Keratinocyte (primary cell): Measurements from ENCODE around the gene HLX. TPM values are rescaled to one million over a fixed set of nuclear protein-coding genes. Genes with fewer than 3 reads are reported as not detected.

Experiments used
- DNase-seq: peaks from one replicate; pipeline ENCODE4 v3.0.0-alpha.2; 2011; ENCODE audit warnings: low read depth, missing footprints, low spot score
- FAIRE-seq: peaks from 2 replicates; lab custom pipeline; 2011; peaks lifted over from hg19 to GRCh38; lab: Jason Lieb, UNC
- H2AFZ ChIP-seq: 2 replicates; pipeline ENCODE4 v1.6.0; 2012; ENCODE audit warnings: low read length, control low read depth, inconsistent platforms; ENCODE audit not compliant: control insufficient read depth
- H3K27ac ChIP-seq: 2 replicates; pipeline ENCODE4 v1.5.1; 2011; ENCODE audit warnings: low read length; ENCODE audit not compliant: control insufficient read depth, insufficient read depth
- H3K27me3 ChIP-seq: 3 replicates; pipeline ENCODE4 v1.6.0; 2011; ENCODE audit warnings: low read length; ENCODE audit not compliant: control insufficient read depth, insufficient read depth; ENCODE audit errors: extremely low read depth
- H3K36me3 ChIP-seq, 2 experiments: 2 replicates in 1 of 2; 3 replicates in 1 of 2; pipeline ENCODE4 v1.5.1; 2011; ENCODE audit warnings: low read length in 2 of 2, mild to moderate bottlenecking in 1 of 2; ENCODE audit not compliant: control insufficient read depth in 2 of 2, insufficient read depth in 2 of 2; ENCODE audit errors: extremely low read depth in 1 of 2
- H3K4me1 ChIP-seq: 3 replicates; pipeline ENCODE4 v1.5.1; 2011; ENCODE audit warnings: low read length; ENCODE audit not compliant: control insufficient read depth, insufficient read depth; ENCODE audit errors: extremely low read depth
- H3K4me2 ChIP-seq: 3 replicates; pipeline ENCODE4 v1.6.0; 2011; ENCODE audit warnings: low read depth, low read length; ENCODE audit not compliant: control insufficient read depth, insufficient read depth; ENCODE audit errors: extremely low read depth
- H3K4me3 ChIP-seq, 3 experiments: fragments of 200-600 bp in 1 of 3; sonication (generic) in 1 of 3; 2 replicates in 2 of 3; 3 replicates in 1 of 3; pipeline ENCODE4 v1.5.1; 2011 to 2016; ENCODE audit warnings: low read length in 3 of 3, mild to moderate bottlenecking in 3 of 3, control low read depth in 2 of 3, inconsistent platforms in 1 of 3, low read depth in 1 of 3, mixed read lengths in 1 of 3, mixed run types in 1 of 3, moderate library complexity in 1 of 3; ENCODE audit not compliant: control insufficient read depth in 2 of 3, insufficient read depth in 2 of 3; ENCODE audit errors: extremely low read depth in 1 of 3
- H3K79me2 ChIP-seq: 2 replicates; pipeline ENCODE4 v1.6.0; 2012; ENCODE audit warnings: low read length; ENCODE audit not compliant: control insufficient read depth, insufficient read depth
- H3K9ac ChIP-seq: 3 replicates; pipeline ENCODE4 v1.6.0; 2011; ENCODE audit warnings: low read length; ENCODE audit not compliant: control insufficient read depth, insufficient read depth; ENCODE audit errors: extremely low read depth
- H3K9me1 ChIP-seq: 3 replicates; pipeline ENCODE4 v1.6.0; 2011; ENCODE audit warnings: low read length; ENCODE audit not compliant: control insufficient read depth, insufficient read depth; ENCODE audit errors: extremely low read depth
- H3K9me3 ChIP-seq: 2 replicates; pipeline ENCODE4 v1.5.1; 2012; ENCODE audit warnings: low read depth, low read length; ENCODE audit not compliant: control insufficient read depth
- H4K20me1 ChIP-seq: 3 replicates; pipeline ENCODE4 v1.6.0; 2011; ENCODE audit warnings: low read length; ENCODE audit not compliant: control insufficient read depth, insufficient read depth; ENCODE audit errors: extremely low read depth
- EZH2 ChIP-seq: IDR thresholded peaks from one replicate; pipeline ENCODE4 v1.6.1; 2012; ENCODE audit warnings: inconsistent platforms, mild to moderate bottlenecking, low read length, moderate library complexity
- dilution Hi-C: fragments of 300-500 bp; cut with MboI; formaldehyde crosslinking; loops from one replicate; pipeline ENCODE4 v1.7.0; 2020; ENCODE audit warnings: low sequenced_read_pairs; ENCODE audit not compliant: extremely low pct_ligation_motif_present
- polyA plus RNA-seq, 5 experiments: library from polyadenylated mRNA; depleted of rRNA in 3 of 5; stranded (reverse) in 3 of 5; stranded (forward) in 1 of 5; unstranded in 1 of 5; fragments of >200 nt; gene quantifications; 1 replicate in 1 of 5; 2 replicates in 3 of 5; 3 replicates in 1 of 5; pipeline versions ENCODE4 v1.2.1 to v1.2.3, GENCODE V29; 2011 to 2012; ENCODE audit warnings: missing spikeins in 2 of 5, low read depth in 1 of 5, low replicate concordance in 1 of 5
- TF ChIP-seq, protein P1 (sequence below), 3 experiments: IDR thresholded peaks in 1 of 3; conservative IDR thresholded peaks in 1 of 3; optimal IDR thresholded peaks in 1 of 3; 2 replicates in 2 of 3; 3 replicates in 1 of 3; pipeline versions ENCODE3 to v1.5.1; 2011; ENCODE audit warnings: low read length in 3 of 3, mild to moderate bottlenecking in 3 of 3, moderate library complexity in 2 of 3, control low read depth in 1 of 3, inconsistent platforms in 1 of 3; ENCODE audit not compliant: insufficient read depth in 2 of 3; ENCODE audit errors: extremely low read depth in 1 of 3

Gene HLX
- polyA plus RNA-seq, 1 donor (not counting 4 experiments of a cell fraction or from before 2014, with no cell fraction given), result not detected

DNA sequence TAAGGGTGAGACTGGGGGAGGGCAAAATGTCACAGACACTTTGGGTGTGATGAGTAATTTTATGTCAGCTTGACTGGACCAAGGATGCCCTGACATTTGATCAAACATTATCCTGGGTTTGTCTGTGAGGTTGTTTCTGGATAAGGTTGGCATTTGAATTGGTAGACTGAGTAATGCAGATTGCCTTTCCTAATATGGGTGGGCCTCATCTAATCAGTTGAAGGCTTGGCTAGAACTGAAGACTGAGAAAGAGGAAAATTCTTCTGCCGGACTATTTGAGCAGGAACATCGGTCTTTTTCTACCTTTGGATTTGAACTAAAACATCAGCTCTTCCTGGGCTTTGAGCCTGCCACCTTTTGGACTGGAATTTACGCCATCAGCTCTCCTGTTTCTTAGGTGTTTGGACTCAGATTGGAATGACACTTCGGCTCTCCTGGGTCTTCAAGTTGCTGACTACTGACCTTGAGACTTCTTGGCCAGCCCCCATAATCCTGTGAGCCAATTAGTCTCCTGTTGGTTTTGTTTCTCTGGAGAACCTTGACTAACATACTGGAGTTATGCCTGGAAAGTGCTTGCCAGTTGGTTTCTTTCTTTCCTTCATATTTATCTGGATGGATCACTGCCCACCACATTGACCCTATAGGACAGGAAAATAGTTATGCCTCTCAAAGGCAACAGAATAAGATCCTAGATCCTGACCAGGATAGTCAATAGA is 44.9 kb upstream of the HLX start:
- Histone ChIP-seq H3K4me3 (no peak overlapping the region), H2AFZ (no peak overlapping the region), H3K27ac (no peak overlapping the region), H3K9me3 (no peaks in the 10 kb centered on the region), H3K36me3 (no peaks in the 10 kb centered on the region), H3K4me2 (no peak overlapping the region), H3K9ac (no peak overlapping the region), H3K9me1 (no peaks in the 10 kb centered on the region), H4K20me1 (no peaks in the 10 kb centered on the region), H3K4me1 (no peaks in the 10 kb centered on the region), H3K79me2 (no peaks in the 10 kb centered on the region), H3K27me3 (no peaks in the 10 kb centered on the region)
- DNase-seq (no peak), FAIRE-seq (no peak)
- dilution Hi-C loops, result no loop called here
- TF ChIP-seq, protein P1, sequence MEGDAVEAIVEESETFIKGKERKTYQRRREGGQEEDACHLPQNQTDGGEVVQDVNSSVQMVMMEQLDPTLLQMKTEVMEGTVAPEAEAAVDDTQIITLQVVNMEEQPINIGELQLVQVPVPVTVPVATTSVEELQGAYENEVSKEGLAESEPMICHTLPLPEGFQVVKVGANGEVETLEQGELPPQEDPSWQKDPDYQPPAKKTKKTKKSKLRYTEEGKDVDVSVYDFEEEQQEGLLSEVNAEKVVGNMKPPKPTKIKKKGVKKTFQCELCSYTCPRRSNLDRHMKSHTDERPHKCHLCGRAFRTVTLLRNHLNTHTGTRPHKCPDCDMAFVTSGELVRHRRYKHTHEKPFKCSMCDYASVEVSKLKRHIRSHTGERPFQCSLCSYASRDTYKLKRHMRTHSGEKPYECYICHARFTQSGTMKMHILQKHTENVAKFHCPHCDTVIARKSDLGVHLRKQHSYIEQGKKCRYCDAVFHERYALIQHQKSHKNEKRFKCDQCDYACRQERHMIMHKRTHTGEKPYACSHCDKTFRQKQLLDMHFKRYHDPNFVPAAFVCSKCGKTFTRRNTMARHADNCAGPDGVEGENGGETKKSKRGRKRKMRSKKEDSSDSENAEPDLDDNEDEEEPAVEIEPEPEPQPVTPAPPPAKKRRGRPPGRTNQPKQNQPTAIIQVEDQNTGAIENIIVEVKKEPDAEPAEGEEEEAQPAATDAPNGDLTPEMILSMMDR (optimal IDR thresholded peaks at IDR 0.05 in 1 of 3, IDR thresholded peaks at IDR 0.05 in 1 of 3, conservative IDR thresholded peaks at IDR 0.05 in 1 of 3; ENCODE audit: extremely low read depth in 1 of 3, insufficient read depth in 2 of 3, low read length in 3 of 3), result no peak
- no peak for TF ChIP-seq EZH2

DNA sequence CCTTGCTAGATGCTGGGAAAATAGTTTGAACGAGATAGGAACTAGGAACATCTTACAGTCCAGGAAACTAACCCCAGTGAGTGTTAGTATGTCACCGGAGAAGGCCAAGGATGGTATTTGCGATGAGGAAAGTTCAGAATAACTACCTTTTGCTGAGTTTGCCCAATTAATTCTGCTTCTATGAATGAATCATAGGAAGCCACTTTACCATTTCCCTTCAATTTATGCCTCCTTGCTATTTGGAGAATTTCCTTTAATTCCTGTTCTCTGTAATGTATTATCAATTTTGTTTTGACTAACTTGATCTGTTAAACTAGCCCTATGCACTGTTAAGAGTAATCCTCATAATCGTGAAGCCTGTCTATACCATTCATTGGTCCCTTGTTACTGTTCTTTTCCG is 40.7 kb upstream of the HLX start:
- TF ChIP-seq EZH2, result no peak
- TF ChIP-seq, protein P1 (optimal IDR thresholded peaks at IDR 0.05 in 1 of 3, IDR thresholded peaks at IDR 0.05 in 1 of 3, conservative IDR thresholded peaks at IDR 0.05 in 1 of 3; ENCODE audit: extremely low read depth in 1 of 3, insufficient read depth in 2 of 3, low read length in 3 of 3), result no peak
- H3K9me3 ChIP-seq, result no peaks in the 10 kb centered on the region
- H3K79me2 ChIP-seq, result no peaks in the 10 kb centered on the region
- H3K4me3 ChIP-seq, result no peak overlapping the region
- no peak for DNase-seq
- H3K36me3 ChIP-seq, result no peaks in the 10 kb centered on the region
- H3K27me3 ChIP-seq, result no peaks in the 10 kb centered on the region
- H3K4me2 ChIP-seq, result no peak overlapping the region
- no peak overlapping the region for H2AFZ ChIP-seq
- H3K9ac ChIP-seq, result no peak overlapping the region
- dilution Hi-C loops, result no loop called here
- FAIRE-seq, result no peak
- H3K4me1 ChIP-seq, result no peaks in the 10 kb centered on the region
- no peaks in the 10 kb centered on the region for H3K9me1 ChIP-seq
- H4K20me1 ChIP-seq, result no peaks in the 10 kb centered on the region
- H3K27ac ChIP-seq, result no peak overlapping the region
